D721Med (cell line): ENCODE data around the gene IZUMO2.

ENCODE experiments used
- DNase-seq: peaks from one replicate; pipeline ENCODE4 v3.0.0; 2011; ENCODE audit warnings: low spot score; ENCODE audit not compliant: insufficient read length
- FAIRE-seq: peaks from 2 replicates; lab custom pipeline; 2011; peaks lifted over from hg19 to GRCh38; lab: Jason Lieb, UNC
- TF ChIP-seq, protein P1 (sequence below): IDR thresholded peaks from 2 replicates; pipeline ENCODE4 v1.5.1; 2012; ENCODE audit warnings: mild to moderate bottlenecking, control low read depth; ENCODE audit not compliant: insufficient read depth; ENCODE audit errors: missing control alignments

Gene IZUMO2

DNA sequence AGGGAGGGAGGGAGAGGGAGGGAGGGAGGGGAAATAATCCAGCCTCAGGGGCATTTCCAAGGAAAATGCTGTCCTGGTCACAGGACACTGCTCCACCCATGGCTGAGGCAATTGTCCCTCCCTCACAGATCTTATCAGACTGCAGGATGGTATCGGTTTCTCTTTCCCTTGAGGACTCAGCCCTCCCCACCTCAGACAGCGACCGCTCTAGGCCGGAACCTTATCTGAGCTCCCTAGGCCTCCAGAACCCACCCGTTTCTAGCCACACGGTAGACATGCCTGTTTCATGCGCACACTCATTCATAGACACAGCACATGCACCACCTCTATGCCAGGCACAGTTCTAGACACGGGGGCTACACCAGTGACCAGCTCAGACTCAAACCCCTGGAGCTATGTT is 10.0 kb upstream of the IZUMO2 start:
- FAIRE-seq (no peak), DNase-seq (no peak)
- TF ChIP-seq, protein P1, sequence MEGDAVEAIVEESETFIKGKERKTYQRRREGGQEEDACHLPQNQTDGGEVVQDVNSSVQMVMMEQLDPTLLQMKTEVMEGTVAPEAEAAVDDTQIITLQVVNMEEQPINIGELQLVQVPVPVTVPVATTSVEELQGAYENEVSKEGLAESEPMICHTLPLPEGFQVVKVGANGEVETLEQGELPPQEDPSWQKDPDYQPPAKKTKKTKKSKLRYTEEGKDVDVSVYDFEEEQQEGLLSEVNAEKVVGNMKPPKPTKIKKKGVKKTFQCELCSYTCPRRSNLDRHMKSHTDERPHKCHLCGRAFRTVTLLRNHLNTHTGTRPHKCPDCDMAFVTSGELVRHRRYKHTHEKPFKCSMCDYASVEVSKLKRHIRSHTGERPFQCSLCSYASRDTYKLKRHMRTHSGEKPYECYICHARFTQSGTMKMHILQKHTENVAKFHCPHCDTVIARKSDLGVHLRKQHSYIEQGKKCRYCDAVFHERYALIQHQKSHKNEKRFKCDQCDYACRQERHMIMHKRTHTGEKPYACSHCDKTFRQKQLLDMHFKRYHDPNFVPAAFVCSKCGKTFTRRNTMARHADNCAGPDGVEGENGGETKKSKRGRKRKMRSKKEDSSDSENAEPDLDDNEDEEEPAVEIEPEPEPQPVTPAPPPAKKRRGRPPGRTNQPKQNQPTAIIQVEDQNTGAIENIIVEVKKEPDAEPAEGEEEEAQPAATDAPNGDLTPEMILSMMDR, result no peak

DNA sequence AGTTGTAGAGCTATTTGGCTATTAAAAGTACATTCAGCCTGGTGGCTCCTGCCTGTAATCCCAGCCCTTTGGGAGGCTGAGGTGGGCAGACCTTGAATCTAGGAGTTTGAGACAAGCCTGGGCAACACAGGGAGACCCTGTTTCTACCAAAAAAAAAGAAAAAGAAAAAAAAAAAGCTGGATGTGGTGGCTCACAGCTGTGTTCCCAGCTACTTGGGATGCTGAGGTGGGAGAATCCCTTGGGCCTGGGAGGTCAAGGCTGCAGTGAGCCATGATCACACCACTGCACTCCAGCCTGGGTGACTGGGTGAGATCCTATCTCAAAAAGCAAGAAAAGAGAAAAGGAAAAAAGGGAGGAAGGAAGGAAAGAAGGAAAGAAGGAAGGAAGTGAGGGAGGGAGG is 9.6 kb upstream of the IZUMO2 start:
- no peak for FAIRE-seq
- TF ChIP-seq, protein P1, result no peak
- no peak for DNase-seq

DNA sequence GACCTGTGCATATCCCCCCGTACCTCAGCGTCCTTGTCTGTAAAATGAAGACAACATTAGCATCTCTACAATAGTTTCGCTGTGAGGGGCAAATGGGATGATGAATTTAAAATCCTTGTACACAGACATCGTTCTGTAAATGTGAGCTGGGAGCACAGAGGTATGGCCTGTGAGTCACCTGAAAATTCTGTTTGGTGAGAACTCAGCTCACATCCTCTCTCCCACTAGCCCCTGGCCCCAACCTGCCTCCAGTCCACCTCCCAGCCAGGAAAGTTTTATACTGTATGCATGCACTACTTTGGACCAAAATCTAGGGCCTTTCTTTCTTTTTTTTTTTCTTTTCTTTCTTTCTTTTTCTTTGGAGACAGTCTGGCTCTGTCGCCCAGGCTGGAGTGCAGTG is 8.7 kb upstream of the IZUMO2 start:
- TF ChIP-seq, protein P1, result no peak
- DNase-seq (no peak), FAIRE-seq (no peak)

DNA sequence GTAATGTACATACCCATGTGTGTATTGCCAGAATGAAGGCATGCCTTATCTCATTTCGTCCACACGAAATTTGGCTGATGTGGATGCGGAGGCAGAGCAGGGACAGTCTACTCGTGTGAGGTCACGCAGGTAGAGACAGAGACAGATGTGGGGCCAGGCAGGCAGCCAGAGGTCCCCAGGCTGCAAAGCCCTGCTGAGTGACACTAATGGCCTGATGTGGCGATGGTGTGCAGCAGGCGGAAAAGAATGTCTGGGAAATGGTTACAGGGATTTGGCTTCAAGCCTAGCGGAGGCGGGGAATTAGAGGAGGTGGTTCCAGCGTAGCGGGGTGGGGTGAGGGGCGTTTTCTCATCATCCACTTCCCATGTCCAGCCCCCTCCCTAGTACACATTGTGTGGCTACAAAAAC is 4.2 kb upstream of the IZUMO2 start:
- TF ChIP-seq, protein P1, result no peak
- DNase-seq (no peak), FAIRE-seq (no peak)

DNA sequence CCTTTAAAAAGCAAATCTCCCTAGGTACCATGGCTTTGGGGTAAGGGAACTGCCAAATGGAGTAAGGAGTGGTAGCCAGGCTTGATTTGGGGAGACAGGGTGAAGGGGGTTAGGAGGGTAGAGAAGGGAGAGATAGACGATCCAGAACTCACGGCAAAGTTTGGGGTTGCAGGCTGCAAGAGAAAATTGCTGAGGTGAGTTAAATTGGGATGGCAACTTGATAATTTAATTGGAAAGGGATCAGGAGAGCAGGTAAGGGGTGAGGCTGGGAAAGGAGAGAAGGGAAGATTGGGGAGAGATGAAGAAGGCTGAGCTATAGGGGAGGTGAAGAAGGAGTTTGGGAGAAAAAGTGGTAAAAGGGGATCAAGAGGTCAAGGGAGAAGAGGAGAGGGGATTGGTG is 4.0 kb downstream of the IZUMO2 start:
- TF ChIP-seq, protein P1, result no peak
- FAIRE-seq (no peak), DNase-seq (no peak)

DNA sequence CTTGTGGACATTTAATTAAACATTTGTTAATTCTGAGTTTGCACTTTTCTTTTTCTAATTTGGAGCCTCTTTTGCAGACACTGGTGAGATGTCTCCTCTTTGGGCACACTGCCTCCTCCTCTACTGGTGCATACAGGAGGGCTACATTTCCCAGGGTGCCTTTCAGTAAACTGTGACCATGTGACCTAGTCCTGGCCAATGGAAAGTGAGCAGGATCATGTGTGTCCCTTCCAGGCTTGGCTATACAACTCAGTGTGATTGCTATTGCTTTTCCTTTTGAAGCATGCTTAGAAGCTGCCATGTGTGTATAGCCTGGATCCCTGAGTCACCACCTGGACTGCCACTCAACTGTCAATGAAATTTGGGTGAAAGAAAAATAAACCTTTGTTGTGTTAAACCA is 4.5 kb downstream of the IZUMO2 start:
- DNase-seq (no peak), FAIRE-seq (no peak)
- TF ChIP-seq, protein P1, result no peak

DNA sequence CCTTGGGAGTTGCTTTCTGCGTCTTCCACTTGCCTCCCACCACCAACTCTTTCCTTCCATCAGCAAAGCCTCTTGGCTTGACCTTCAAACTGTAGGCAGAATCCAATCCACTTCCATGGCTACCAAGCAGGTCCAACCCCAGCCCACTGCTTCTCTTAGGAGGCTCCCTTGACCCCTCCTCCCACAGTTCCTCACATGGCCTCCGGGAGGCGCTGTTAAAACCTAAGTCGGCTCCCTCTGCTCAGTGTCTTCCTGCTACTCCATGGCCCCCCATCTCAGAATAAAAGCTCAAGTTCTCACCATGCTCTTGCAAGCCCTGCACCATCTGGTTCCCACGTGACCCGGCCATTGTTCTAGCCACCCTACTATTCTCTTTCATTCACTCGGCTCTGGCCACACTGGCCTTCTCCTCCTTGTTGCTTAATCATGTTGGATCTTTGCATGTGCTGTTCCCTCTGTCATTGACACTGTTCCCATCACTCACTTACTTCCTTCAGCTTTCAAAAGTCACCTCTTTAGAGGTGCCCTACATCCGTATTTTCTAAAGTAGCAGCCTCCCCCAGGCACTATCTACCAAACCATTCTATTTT is 7.5 kb downstream of the IZUMO2 start:
- no peak for FAIRE-seq
- DNase-seq, result no peak
- TF ChIP-seq, protein P1, result no peak
